ENCODE measurements around the gene PLA1A. TPM values are rescaled to one million over a fixed set of nuclear protein-coding genes. Genes with fewer than 3 reads are reported as not detected.

The PLA1A gene
- total and polyA plus RNA-seq, 2 of the 4 experiments (the other 2 are of a cell fraction), result not detected

DNA sequence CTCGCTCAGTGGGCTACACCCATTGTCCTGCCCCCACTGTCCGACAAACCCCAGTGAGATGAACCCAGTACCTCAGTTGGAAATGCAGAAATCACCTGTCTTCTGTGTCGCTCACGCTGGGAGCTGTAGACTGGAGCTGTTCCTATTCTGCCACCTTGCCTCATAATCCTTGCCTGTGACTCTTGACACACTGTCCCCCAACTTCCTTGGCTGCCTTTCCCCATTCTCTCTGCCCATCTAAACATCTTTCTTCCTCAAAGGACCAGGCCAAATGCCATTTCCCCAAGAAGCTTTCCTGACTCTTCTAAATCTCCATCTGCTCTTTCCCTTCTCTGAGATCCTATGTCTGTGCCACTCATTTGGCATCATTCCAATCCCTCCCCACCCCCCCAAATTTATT, 28.5 kb upstream of the PLA1A start:
- DNase-seq (no peak), ATAC-seq (ENCODE audit: low read depth) (no peak)
- Histone ChIP-seq H2AFZ (replicated peaks; ENCODE audit: low read length, poor library complexity) (no peak overlapping the region), H3K4ac (ENCODE audit: low read depth, low read length) (no peak overlapping the region), H3K14ac (replicated peaks; ENCODE audit: low read depth, low read length) (no peak overlapping the region), H3K27ac (ENCODE audit: insufficient read depth, low read length) (no peak overlapping the region), H3K18ac (ENCODE audit: low read depth, low read length) (no peak overlapping the region), H2BK120ac (ENCODE audit: low read depth, low read length) (no peak overlapping the region), H4K8ac (ENCODE audit: low read depth in 2 of 2, low read length in 2 of 2) (no peak overlapping the region), H3K23ac (ENCODE audit: low read depth, low read length) (no peak overlapping the region), H3K4me2 (ENCODE audit: low read depth, low read length) (no peak overlapping the region), H2BK15ac (ENCODE audit: low read depth, low read length) (no peak overlapping the region), H4K20me1 (ENCODE audit: insufficient read depth, low read length) (no peaks in the 10 kb centered on the region), H3K36me3 (ENCODE audit: control insufficient read depth, insufficient read depth, low read length) (no peaks in the 10 kb centered on the region), H3K4me1 (ENCODE audit: control insufficient read depth, insufficient read depth, low read length) (no peaks in the 10 kb centered on the region), H3K27me3 (ENCODE audit: control insufficient read depth, insufficient read depth, low read length) (peaks cover 4% of the 10 kb centered on the region; the same call in 1 of the 2 replicates), H3K9ac (ENCODE audit: low read depth, low read length) (no peak overlapping the region), H2BK20ac (ENCODE audit: low read depth, low read length) (no peak overlapping the region), H3K4me3 (ENCODE audit: insufficient read depth, low read depth, low read length) (no peak overlapping the region), H3K9me1 (ENCODE audit: insufficient read depth, low read length) (no peaks in the 10 kb centered on the region), H4K91ac (ENCODE audit: insufficient read depth, low read depth, low read length) (no peak overlapping the region), H2AK5ac (ENCODE audit: low read depth, low read length) (no peak overlapping the region), H4K5ac (ENCODE audit: low read depth, low read length) (no peak overlapping the region), H2AK9ac (replicated peaks; ENCODE audit: low read depth, low read length, poor library complexity) (no peak overlapping the region), H3K56ac (ENCODE audit: extremely low read depth, insufficient read depth, low read length) (no peak overlapping the region), H3K9me3 (ENCODE audit: control insufficient read depth, insufficient read depth, low read length) (no peaks in the 10 kb centered on the region), H3K79me1 (ENCODE audit: low read depth in 1 of 2, low read length in 2 of 2) (no peaks in the 10 kb centered on the region), H2BK5ac (ENCODE audit: low read depth, low read length, poor library complexity, severe bottlenecking) (no peak overlapping the region)
- intact Hi-C loops (cut with micrococcal nuclease), result no loop called here
- dilution Hi-C loops (cut with HindIII; ENCODE audit: low sequenced_read_pairs, unreplicated experiment), result no loop called here
- TF ChIP-seq RFX5 (IDR thresholded peaks at IDR 0.05; ENCODE audit: low read depth, low read length), result no peak
- TF ChIP-seq RCOR1 (IDR thresholded peaks at IDR 0.05; ENCODE audit: insufficient replicate concordance, low read length), result no peak
- no peak for TF ChIP-seq NFE2L2 (IDR thresholded peaks at IDR 0.05; ENCODE audit: low read depth, low read length)
- TF ChIP-seq CEBPB (IDR thresholded peaks at IDR 0.05; ENCODE audit: low read depth, low read length), result no peak
- TF ChIP-seq MXI1 (IDR thresholded peaks at IDR 0.05; ENCODE audit: borderline replicate concordance, low read depth, low read length), result no peak
- no peak for TF ChIP-seq SMC3 (IDR thresholded peaks at IDR 0.05; ENCODE audit: low read depth, low read length)
- TF ChIP-seq MAZ (IDR thresholded peaks at IDR 0.05; ENCODE audit: borderline replicate concordance, low read depth, low read length), result no peak
- no peak for TF ChIP-seq USF2 (IDR thresholded peaks at IDR 0.05; ENCODE audit: low read depth, low read length)
- no peak for TF ChIP-seq MAFK (IDR thresholded peaks at IDR 0.05; ENCODE audit: low read depth, low read length)
- TF ChIP-seq POLR2A (IDR thresholded peaks at IDR 0.05; ENCODE audit: low read depth, low read length), result no peak
- in situ Hi-C loops (cut with MboI; ENCODE audit: low sequenced_read_pairs), result no loop called here
- CTCF ChIA-PET, result no interaction called here
- POLR2A ChIA-PET (ENCODE audit: unreplicated experiment), result no interaction called here
- 83% methylated on average over 3 of the region's 4 CpGs; no CpG with 5 or more reads in 1 of the 2 experiments for WGBS, 2 experiments (ENCODE audit: extremely low coverage in 2 of 2, insufficient read length in 1 of 2)
- BruUV-seq (replicated peaks), result no TSS peak

All from IMR-90 (cell line).